Measurements from ENCODE around the gene CLK2. TPM values are rescaled to one million over a fixed set of nuclear protein-coding genes. Genes with fewer than 3 reads are reported as not detected.

Gene CLK2
- total and polyA plus RNA-seq, 2 of the 13 experiments (the other 11 are each of a cell fraction or from before 2014, with no cell fraction given) = 20.1 to 73.5 TPM

GRCh38 chr1:155320661-155321617, 47.6 kb upstream of the CLK2 start, which contains the start of gene RUSC1 (continued):
- TF ChIP-seq, protein P1, sequence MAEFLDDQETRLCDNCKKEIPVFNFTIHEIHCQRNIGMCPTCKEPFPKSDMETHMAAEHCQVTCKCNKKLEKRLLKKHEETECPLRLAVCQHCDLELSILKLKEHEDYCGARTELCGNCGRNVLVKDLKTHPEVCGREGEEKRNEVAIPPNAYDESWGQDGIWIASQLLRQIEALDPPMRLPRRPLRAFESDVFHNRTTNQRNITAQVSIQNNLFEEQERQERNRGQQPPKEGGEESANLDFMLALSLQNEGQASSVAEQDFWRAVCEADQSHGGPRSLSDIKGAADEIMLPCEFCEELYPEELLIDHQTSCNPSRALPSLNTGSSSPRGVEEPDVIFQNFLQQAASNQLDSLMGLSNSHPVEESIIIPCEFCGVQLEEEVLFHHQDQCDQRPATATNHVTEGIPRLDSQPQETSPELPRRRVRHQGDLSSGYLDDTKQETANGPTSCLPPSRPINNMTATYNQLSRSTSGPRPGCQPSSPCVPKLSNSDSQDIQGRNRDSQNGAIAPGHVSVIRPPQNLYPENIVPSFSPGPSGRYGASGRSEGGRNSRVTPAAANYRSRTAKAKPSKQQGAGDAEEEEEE (CRISPR knock-in tag; IDR thresholded peaks at IDR 0.05; ENCODE audit: borderline replicate concordance) = no peak
- TF ChIP-seq, protein P2, sequence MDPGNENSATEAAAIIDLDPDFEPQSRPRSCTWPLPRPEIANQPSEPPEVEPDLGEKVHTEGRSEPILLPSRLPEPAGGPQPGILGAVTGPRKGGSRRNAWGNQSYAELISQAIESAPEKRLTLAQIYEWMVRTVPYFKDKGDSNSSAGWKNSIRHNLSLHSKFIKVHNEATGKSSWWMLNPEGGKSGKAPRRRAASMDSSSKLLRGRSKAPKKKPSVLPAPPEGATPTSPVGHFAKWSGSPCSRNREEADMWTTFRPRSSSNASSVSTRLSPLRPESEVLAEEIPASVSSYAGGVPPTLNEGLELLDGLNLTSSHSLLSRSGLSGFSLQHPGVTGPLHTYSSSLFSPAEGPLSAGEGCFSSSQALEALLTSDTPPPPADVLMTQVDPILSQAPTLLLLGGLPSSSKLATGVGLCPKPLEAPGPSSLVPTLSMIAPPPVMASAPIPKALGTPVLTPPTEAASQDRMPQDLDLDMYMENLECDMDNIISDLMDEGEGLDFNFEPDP (CRISPR knock-in tag; conservative IDR thresholded peaks at IDR 0.05) = 0 out of 2 replicates have a peak, but pooled peaks have one; percentile 66
- TF ChIP-seq SIN3A (IDR thresholded peaks at IDR 0.05; ENCODE audit: borderline replicate concordance, low read depth, low read length) (peak; percentile 5; the same call in 1 of the 2 replicates), POLR2G (IDR thresholded peaks at IDR 0.05; ENCODE audit: low read depth, low read length) (peak; percentile 45), ZNF777 (CRISPR knock-in tag; IDR thresholded peaks at IDR 0.05) (0 out of 2 replicates have a peak, but pooled peaks have one; percentile 25), ZNF432 (CRISPR knock-in tag; IDR thresholded peaks at IDR 0.05; ENCODE audit: borderline replicate concordance) (no peak), RBM22 (optimal IDR thresholded peaks at IDR 0.05; ENCODE audit: low read length) (peak; percentile 89), ZBTB39 (CRISPR knock-in tag; IDR thresholded peaks at IDR 0.05) (0 out of 2 replicates have a peak, but pooled peaks have one; percentile 34)
- TF ChIP-seq, protein P3, sequence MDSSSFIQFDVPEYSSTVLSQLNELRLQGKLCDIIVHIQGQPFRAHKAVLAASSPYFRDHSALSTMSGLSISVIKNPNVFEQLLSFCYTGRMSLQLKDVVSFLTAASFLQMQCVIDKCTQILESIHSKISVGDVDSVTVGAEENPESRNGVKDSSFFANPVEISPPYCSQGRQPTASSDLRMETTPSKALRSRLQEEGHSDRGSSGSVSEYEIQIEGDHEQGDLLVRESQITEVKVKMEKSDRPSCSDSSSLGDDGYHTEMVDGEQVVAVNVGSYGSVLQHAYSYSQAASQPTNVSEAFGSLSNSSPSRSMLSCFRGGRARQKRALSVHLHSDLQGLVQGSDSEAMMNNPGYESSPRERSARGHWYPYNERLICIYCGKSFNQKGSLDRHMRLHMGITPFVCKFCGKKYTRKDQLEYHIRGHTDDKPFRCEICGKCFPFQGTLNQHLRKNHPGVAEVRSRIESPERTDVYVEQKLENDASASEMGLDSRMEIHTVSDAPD (CRISPR knock-in tag; IDR thresholded peaks at IDR 0.05) = no peak

All from HepG2 (cell line).